GM12878 (cell line): ENCODE measurements around the gene MYCBP2. TPM values are rescaled to one million over a fixed set of nuclear protein-coding genes. Genes with fewer than 3 reads are reported as not detected.

Source experiments
- ATAC-seq: fragments of 200-7000 bp; cut with Tn5 transposase; 3 replicates; pipeline ENCODE4 v1.9.1; 2020; ENCODE audit warnings: mild to moderate bottlenecking, moderate library complexity
- BruUV-seq: library from RNA; stranded (reverse); fragments of 400-500 nt; replicated peaks from 2 replicates; lab custom pipeline; 2021; lab: Mats Ljungman, UMichigan
- CTCF ChIA-PET: fragments of 300-600 bp; sonication (Branson Sonifier 250); formaldehyde crosslinking; extraction: SDS; loops from one replicate; lab custom pipeline; 2021; ENCODE audit warnings: inconsistent platforms; lab: Yijun Ruan, JAX
- POLR2A ChIA-PET: fragments of 350-600 bp; formaldehyde crosslinking; extraction: SDS; loops from one replicate; lab custom pipeline; 2021; ENCODE audit warnings: inconsistent platforms; lab: Charles Lee
- RAD21 ChIA-PET: fragments of 300-600 bp; sonication (Branson Sonifier 250); formaldehyde crosslinking; loops from one replicate; lab custom pipeline; 2023; ENCODE audit warnings: antibody characterized with exemption; ENCODE audit not compliant: unreplicated experiment; lab: Charles Lee
- SMC1A ChIA-PET: fragments of 300-600 bp; sonication (Branson Sonifier 250); formaldehyde crosslinking; loops from one replicate; lab custom pipeline; 2023; ENCODE audit not compliant: unreplicated experiment, uncharacterized antibody; lab: Charles Lee
- DNase-seq: peaks from one replicate; pipeline ENCODE4 v3.0.0-alpha.2; 2011; ENCODE audit warnings: low read depth, low spot score
- FAIRE-seq: peaks from 3 replicates; lab custom pipeline; 2011; peaks lifted over from hg19 to GRCh38; lab: Jason Lieb, UNC
- H2AFZ ChIP-seq: 2 replicates; pipeline ENCODE4 v1.6.0; 2011; ENCODE audit warnings: low read depth, low read length, control low read depth; ENCODE audit not compliant: control insufficient read depth
- H3K27ac ChIP-seq: 2 replicates; pipeline ENCODE4 v1.5.1; 2011; ENCODE audit warnings: control low read depth; ENCODE audit not compliant: control insufficient read depth, insufficient read depth
- H3K27me3 ChIP-seq, 2 experiments: replicated peaks in 1 of 2; 2 replicates each; pipeline versions ENCODE4 v1.6.0 to v1.6.1; 2011; ENCODE audit warnings: low read length in 1 of 2; ENCODE audit not compliant: control insufficient read depth in 2 of 2, insufficient read depth in 2 of 2
- H3K36me3 ChIP-seq, 2 experiments: 2 replicates each; pipeline ENCODE4 v1.5.1; 2011; ENCODE audit warnings: low read length in 1 of 2; ENCODE audit not compliant: control insufficient read depth in 2 of 2, insufficient read depth in 2 of 2
- H3K4me1 ChIP-seq: 2 replicates; pipeline ENCODE4 v1.6.1; 2011; ENCODE audit warnings: mild to moderate bottlenecking, low read length, moderate library complexity, mixed read lengths; ENCODE audit not compliant: control insufficient read depth, insufficient read depth
- H3K4me2 ChIP-seq: 2 replicates; pipeline ENCODE4 v1.6.0; 2011; ENCODE audit warnings: control low read depth; ENCODE audit not compliant: control insufficient read depth, insufficient read depth
- H3K4me3 ChIP-seq: fragments of 200-600 bp; sonication (generic); 2 replicates; pipeline ENCODE4 v1.5.1; 2016
- H3K79me2 ChIP-seq: 2 replicates; pipeline ENCODE4 v1.6.0; 2011; ENCODE audit warnings: low read length; ENCODE audit not compliant: control insufficient read depth, insufficient read depth
- H3K9ac ChIP-seq: 2 replicates; pipeline ENCODE4 v1.8.0; 2011; ENCODE audit warnings: low read length, control low read depth, mixed read lengths; ENCODE audit not compliant: control insufficient read depth, insufficient read depth
- H3K9me3 ChIP-seq: replicated peaks from 3 replicates; pipeline ENCODE4 v1.5.1; 2011; ENCODE audit warnings: mild to moderate bottlenecking, low read length; ENCODE audit not compliant: control insufficient read depth, insufficient read depth
- H4K20me1 ChIP-seq: 2 replicates; pipeline ENCODE4 v1.6.0; 2011; ENCODE audit not compliant: control insufficient read depth, insufficient read depth
- DPF2 ChIP-seq: fragments of 450-650 bp; IDR thresholded peaks from 2 replicates; pipeline ENCODE4 v1.6.1; 2017; ENCODE audit warnings: mild to moderate bottlenecking
- PAX5 ChIP-seq: IDR thresholded peaks from 2 replicates; pipeline ENCODE4 v1.6.1; 2011; ENCODE audit warnings: low read depth, low read length, borderline replicate concordance
- TBL1XR1 ChIP-seq: IDR thresholded peaks from 2 replicates; pipeline ENCODE4 v1.6.1; 2012; ENCODE audit warnings: low read depth, low read length, improper control_type of control experiment
- WGBS: methylation state at CpG from one replicate; pipeline ENCODE4 v1.1.6; 2016; ENCODE audit warnings: low lambda C conversion rate; ENCODE audit not compliant: insufficient replicate concordance, insufficient coverage; ENCODE audit errors: missing lambda C conversion rate; 5-methylcytosine and 5-hydroxymethylcytosine counted together
- in situ Hi-C: fragments of 300-500 bp; cut with MboI; formaldehyde crosslinking; loops from 9 replicates; pipeline ENCODE4 v1.14.3; 2018; ENCODE audit warnings: mixed read lengths
- intact Hi-C: fragments of 100-400 bp; cut with micrococcal nuclease; formaldehyde crosslinking; loops from one replicate; pipeline ENCODE4 v1.14.2; 2022; ENCODE audit not compliant: unreplicated experiment
- polyA plus RNA-seq, 11 experiments: library from polyadenylated mRNA; depleted of rRNA in 4 of 11; unstranded in 6 of 11; stranded (reverse) in 5 of 11; fragments of >200 nt; fragmentation: Nextera tagmentation in 4 of 11; fragmentation: Illumina TruSeq in 1 of 11; extraction: Ambion mirVana in 4 of 11; extraction: Trizol in 1 of 11; gene quantifications; 1 replicate in 1 of 11; 2 replicates in 10 of 11; pipeline versions ENCODE4 v1.2.1 to v1.2.3, GENCODE V29; 2011 to 2016; ENCODE audit warnings: inconsistent platforms in 2 of 11, missing spikeins in 2 of 11, low read depth in 1 of 11
- total RNA-seq, 4 experiments: library from RNA; depleted of rRNA in 3 of 4; stranded (reverse); fragments of >200 nt in 3 of 4; fragmentation: Illumina TruSeq in 1 of 4; extraction: Trizol in 1 of 4; gene quantifications; 2 replicates each; pipeline versions ENCODE4 v1.2.1 to v1.2.3, GENCODE V29; 2013 to 2021
- TF ChIP-seq, protein P1 (sequence below): IDR thresholded peaks from 2 replicates; pipeline ENCODE4 v1.6.1; 2012; ENCODE audit warnings: low read depth, low read length, improper control_type of control experiment
- TF ChIP-seq, protein P2 (sequence below): fragments of 450-650 bp; IDR thresholded peaks from 2 replicates; pipeline ENCODE4 v1.6.1; 2016; ENCODE audit warnings: mild to moderate bottlenecking
- TF ChIP-seq, protein P3 (sequence below): IDR thresholded peaks from 2 replicates; pipeline ENCODE4 v1.6.1; 2012; ENCODE audit warnings: improper control_type of control experiment, low read depth, low read length; ENCODE audit not compliant: insufficient replicate concordance

The MYCBP2 gene
- total and polyA plus RNA-seq, 10 of the 15 experiments (the other 5 are each of a cell fraction or from before 2014, with no cell fraction given): 51.9 to 152 (median 98.2) TPM

DNA sequence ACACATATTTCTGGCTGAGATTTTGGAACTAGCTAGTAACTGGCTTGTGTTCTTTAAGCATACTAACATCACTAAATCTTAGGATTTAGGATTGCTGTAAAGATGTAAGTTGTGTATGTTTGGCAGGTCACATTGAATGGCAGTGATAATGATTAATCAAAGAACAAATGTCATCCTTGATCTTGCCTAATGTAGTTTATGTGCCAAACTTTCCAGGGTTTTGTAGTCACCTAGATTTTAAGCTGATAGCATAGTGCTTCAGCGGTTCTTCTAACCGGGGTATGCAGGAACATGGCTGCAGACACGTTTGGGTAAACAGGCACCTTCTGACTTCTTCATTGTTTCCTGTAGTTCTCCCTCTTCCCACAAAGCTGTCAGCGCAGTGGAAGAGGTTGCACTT is 325.4 kb downstream of the MYCBP2 start:
- 0 out of 2 replicates have a peak, but pooled peaks cover 3% of the 10 kb centered on the region for H3K4me1 ChIP-seq
- H3K27me3 ChIP-seq: no peaks in the 10 kb centered on the region
- H3K9me3 ChIP-seq: no peaks in the 10 kb centered on the region
- intact Hi-C loops: no loop called here
- WGBS: 52% methylated on average over 4 of the region's 4 CpGs
- DNase-seq: no peak
- no peak overlapping the region for H3K4me3 ChIP-seq
- ChIA-PET POLR2A (interaction anchor here (2.1 kb wide), 1 partner anchor 9 kb away, joined by 16 read pairs; the partner anchor contains the start of gene CLN5), CTCF (interaction anchor here (0.9 to 5.7 kb wide), 12 partner anchors 9 to 179 kb away, joined by 3 to 47 read pairs (median 6); partner anchors contain the start of gene CLN5), RAD21 (interaction anchor here (0.8 to 1.8 kb wide), 6 partner anchors 9 to 98 kb away, joined by 3 to 9 read pairs (median 5); no protein-coding TSS in a partner anchor)
- H3K27ac ChIP-seq: no peak overlapping the region
- TF ChIP-seq, protein P1, sequence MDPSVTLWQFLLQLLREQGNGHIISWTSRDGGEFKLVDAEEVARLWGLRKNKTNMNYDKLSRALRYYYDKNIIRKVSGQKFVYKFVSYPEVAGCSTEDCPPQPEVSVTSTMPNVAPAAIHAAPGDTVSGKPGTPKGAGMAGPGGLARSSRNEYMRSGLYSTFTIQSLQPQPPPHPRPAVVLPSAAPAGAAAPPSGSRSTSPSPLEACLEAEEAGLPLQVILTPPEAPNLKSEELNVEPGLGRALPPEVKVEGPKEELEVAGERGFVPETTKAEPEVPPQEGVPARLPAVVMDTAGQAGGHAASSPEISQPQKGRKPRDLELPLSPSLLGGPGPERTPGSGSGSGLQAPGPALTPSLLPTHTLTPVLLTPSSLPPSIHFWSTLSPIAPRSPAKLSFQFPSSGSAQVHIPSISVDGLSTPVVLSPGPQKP: no peak
- TF ChIP-seq PAX5: no peak
- TF ChIP-seq, protein P2, sequence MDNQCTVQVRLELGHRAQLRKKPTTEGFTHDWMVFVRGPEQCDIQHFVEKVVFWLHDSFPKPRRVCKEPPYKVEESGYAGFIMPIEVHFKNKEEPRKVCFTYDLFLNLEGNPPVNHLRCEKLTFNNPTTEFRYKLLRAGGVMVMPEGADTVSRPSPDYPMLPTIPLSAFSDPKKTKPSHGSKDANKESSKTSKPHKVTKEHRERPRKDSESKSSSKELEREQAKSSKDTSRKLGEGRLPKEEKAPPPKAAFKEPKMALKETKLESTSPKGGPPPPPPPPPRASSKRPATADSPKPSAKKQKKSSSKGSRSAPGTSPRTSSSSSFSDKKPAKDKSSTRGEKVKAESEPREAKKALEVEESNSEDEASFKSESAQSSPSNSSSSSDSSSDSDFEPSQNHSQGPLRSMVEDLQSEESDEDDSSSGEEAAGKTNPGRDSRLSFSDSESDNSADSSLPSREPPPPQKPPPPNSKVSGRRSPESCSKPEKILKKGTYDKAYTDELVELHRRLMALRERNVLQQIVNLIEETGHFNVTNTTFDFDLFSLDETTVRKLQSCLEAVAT: no peak
- TF ChIP-seq, protein P3, sequence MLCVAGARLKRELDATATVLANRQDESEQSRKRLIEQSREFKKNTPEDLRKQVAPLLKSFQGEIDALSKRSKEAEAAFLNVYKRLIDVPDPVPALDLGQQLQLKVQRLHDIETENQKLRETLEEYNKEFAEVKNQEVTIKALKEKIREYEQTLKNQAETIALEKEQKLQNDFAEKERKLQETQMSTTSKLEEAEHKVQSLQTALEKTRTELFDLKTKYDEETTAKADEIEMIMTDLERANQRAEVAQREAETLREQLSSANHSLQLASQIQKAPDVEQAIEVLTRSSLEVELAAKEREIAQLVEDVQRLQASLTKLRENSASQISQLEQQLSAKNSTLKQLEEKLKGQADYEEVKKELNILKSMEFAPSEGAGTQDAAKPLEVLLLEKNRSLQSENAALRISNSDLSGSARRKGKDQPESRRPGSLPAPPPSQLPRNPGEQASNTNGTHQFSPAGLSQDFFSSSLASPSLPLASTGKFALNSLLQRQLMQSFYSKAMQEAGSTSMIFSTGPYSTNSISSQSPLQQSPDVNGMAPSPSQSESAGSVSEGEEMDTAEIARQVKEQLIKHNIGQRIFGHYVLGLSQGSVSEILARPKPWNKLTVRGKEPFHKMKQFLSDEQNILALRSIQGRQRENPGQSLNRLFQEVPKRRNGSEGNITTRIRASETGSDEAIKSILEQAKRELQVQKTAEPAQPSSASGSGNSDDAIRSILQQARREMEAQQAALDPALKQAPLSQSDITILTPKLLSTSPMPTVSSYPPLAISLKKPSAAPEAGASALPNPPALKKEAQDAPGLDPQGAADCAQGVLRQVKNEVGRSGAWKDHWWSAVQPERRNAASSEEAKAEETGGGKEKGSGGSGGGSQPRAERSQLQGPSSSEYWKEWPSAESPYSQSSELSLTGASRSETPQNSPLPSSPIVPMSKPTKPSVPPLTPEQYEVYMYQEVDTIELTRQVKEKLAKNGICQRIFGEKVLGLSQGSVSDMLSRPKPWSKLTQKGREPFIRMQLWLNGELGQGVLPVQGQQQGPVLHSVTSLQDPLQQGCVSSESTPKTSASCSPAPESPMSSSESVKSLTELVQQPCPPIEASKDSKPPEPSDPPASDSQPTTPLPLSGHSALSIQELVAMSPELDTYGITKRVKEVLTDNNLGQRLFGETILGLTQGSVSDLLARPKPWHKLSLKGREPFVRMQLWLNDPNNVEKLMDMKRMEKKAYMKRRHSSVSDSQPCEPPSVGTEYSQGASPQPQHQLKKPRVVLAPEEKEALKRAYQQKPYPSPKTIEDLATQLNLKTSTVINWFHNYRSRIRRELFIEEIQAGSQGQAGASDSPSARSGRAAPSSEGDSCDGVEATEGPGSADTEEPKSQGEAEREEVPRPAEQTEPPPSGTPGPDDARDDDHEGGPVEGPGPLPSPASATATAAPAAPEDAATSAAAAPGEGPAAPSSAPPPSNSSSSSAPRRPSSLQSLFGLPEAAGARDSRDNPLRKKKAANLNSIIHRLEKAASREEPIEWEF: no peak
- no peak for TF ChIP-seq TBL1XR1
- no peak for TF ChIP-seq DPF2
- TF ChIP-seq, all 136 proteins: peak for 0
- FAIRE-seq (no peak), ATAC-seq (no peak)
- no peak overlapping the region for H3K4me2 ChIP-seq
- in situ Hi-C loops: loop anchor here (25.0 kb wide), 1 partner anchor 1636 kb away; no protein-coding TSS in a partner anchor
- no TSS peak for BruUV-seq
- H4K20me1 ChIP-seq: no peaks in the 10 kb centered on the region
- H3K9ac ChIP-seq: no peak overlapping the region
- H3K36me3 ChIP-seq: peaks cover 1 to 12% of the 10 kb centered on the region in 2 experiments
- H3K79me2 ChIP-seq: no peaks in the 10 kb centered on the region
- SMC1A ChIA-PET: interaction anchor here (0.7 to 2.1 kb wide), 7 partner anchors 8 to 100 kb away, joined by 3 to 11 read pairs (median 4); partner anchors contain the start of gene CLN5
- no peak overlapping the region for H2AFZ ChIP-seq
